Neuronal stem cell (in vitro differentiated cells): Measurements from ENCODE around the gene ZNF579.
"Not testable (repeated sequence)": the region's sequence is repeated elsewhere in the genome, so short reads cannot be mapped to it uniquely, and the experiment has no call there.

Experiments used
- DNase-seq: peaks from one replicate; pipeline ENCODE4 v3.0.0-alpha.2; 2013; ENCODE audit warnings: low spot score
- H2AFZ ChIP-seq: one replicate; pipeline ENCODE4 v1.6.1; 2013; ENCODE audit warnings: mild to moderate bottlenecking, low read length, inconsistent platforms
- H2AK5ac ChIP-seq: 2 replicates; pipeline ENCODE4 v1.6.1; 2013; ENCODE audit warnings: low read depth, mild to moderate bottlenecking, inconsistent platforms, low read length, moderate library complexity, mixed read lengths
- H2BK120ac ChIP-seq: 2 replicates; pipeline ENCODE4 v1.6.1; 2013; ENCODE audit warnings: low read depth, mild to moderate bottlenecking, inconsistent platforms, low read length, moderate library complexity, mixed read lengths
- H2BK12ac ChIP-seq: one replicate; pipeline ENCODE4 v1.6.1; 2013; ENCODE audit warnings: low read length, inconsistent platforms
- H2BK15ac ChIP-seq: 2 replicates; pipeline ENCODE4 v1.6.1; 2013; ENCODE audit warnings: mild to moderate bottlenecking, low read length, inconsistent platforms, mixed read lengths
- H2BK5ac ChIP-seq: one replicate; pipeline ENCODE4 v1.6.1; 2013; ENCODE audit warnings: inconsistent platforms, mild to moderate bottlenecking, low read length, moderate library complexity
- H3K14ac ChIP-seq: one replicate; pipeline ENCODE4 v1.6.1; 2013; ENCODE audit warnings: low read length, inconsistent platforms
- H3K18ac ChIP-seq: 2 replicates; pipeline ENCODE4 v1.6.1; 2013; ENCODE audit warnings: low read length, inconsistent platforms
- H3K23ac ChIP-seq: 2 replicates; pipeline ENCODE4 v1.6.1; 2013; ENCODE audit warnings: low read depth, mild to moderate bottlenecking, mixed read lengths, low read length, inconsistent platforms; ENCODE audit not compliant: poor library complexity
- H3K27ac ChIP-seq: replicated peaks from 3 replicates; pipeline ENCODE4 v1.5.1; 2013; ENCODE audit warnings: low read length, inconsistent platforms
- H3K27me3 ChIP-seq, 3 experiments: 2 replicates each; pipeline ENCODE4 v1.6.1; 2013; ENCODE audit warnings: low read length in 3 of 3, mild to moderate bottlenecking in 2 of 3, inconsistent platforms in 1 of 3, low read depth in 1 of 3, mixed read lengths in 1 of 3, moderate library complexity in 1 of 3; ENCODE audit not compliant: control insufficient read depth in 3 of 3, insufficient read depth in 3 of 3
- H3K36me3 ChIP-seq, 2 donors: replicated peaks in 1 of 2; 2 replicates each; pipeline ENCODE4 v1.6.1; 2013; ENCODE audit warnings: low read length in 2 of 2; ENCODE audit not compliant: control insufficient read depth in 2 of 2, insufficient read depth in 2 of 2
- H3K4ac ChIP-seq: 2 replicates; pipeline ENCODE4 v1.6.1; 2013; ENCODE audit warnings: inconsistent platforms, mild to moderate bottlenecking, low read length, moderate library complexity
- H3K4me1 ChIP-seq, 2 donors: 1 replicate in 1 of 2; 2 replicates in 1 of 2; pipeline ENCODE4 v1.6.1; 2013; ENCODE audit warnings: low read length in 2 of 2, low read depth in 1 of 2; ENCODE audit not compliant: control insufficient read depth in 2 of 2, insufficient read depth in 1 of 2
- H3K4me2 ChIP-seq: one replicate; pipeline ENCODE4 v1.6.1; 2013; ENCODE audit warnings: mild to moderate bottlenecking, low read length, inconsistent platforms; ENCODE audit not compliant: insufficient read depth, poor library complexity, severe bottlenecking
- H3K4me3 ChIP-seq, 2 donors: 2 replicates each; pipeline ENCODE4 v1.5.1; 2013; ENCODE audit warnings: low read length in 2 of 2, mild to moderate bottlenecking in 2 of 2, inconsistent platforms in 1 of 2, moderate library complexity in 1 of 2
- H3K79me1 ChIP-seq: one replicate; pipeline ENCODE4 v1.6.1; 2013; ENCODE audit warnings: low read depth, mild to moderate bottlenecking, inconsistent platforms, low read length, moderate library complexity
- H3K9ac ChIP-seq: one replicate; pipeline ENCODE4 v1.6.1; 2013; ENCODE audit warnings: mild to moderate bottlenecking, low read depth, low read length, inconsistent platforms; ENCODE audit not compliant: poor library complexity
- H3K9me3 ChIP-seq, 2 donors: replicated peaks in 1 of 2; 2 replicates each; pipeline versions ENCODE3 to v1.6.1; 2013; ENCODE audit warnings: low read length in 2 of 2, mild to moderate bottlenecking in 2 of 2, inconsistent platforms in 1 of 2, low read depth in 1 of 2, mixed read lengths in 1 of 2, moderate library complexity in 1 of 2; ENCODE audit not compliant: control insufficient read depth in 2 of 2, insufficient read depth in 1 of 2
- H4K8ac ChIP-seq: one replicate; pipeline ENCODE4 v1.6.1; 2013; ENCODE audit warnings: low read depth, mild to moderate bottlenecking, inconsistent platforms, low read length, moderate library complexity
- H4K91ac ChIP-seq: one replicate; pipeline ENCODE4 v1.6.1; 2013; ENCODE audit warnings: low read length, low read depth, mild to moderate bottlenecking, inconsistent platforms; ENCODE audit not compliant: poor library complexity
- WGBS, 2 donors: extraction: QIAGEN DNeasy Blood & Tissue Kit; methylation state at CpG; one replicate each; pipeline ENCODE4 v1.1.7; 2013; ENCODE audit warnings: missing lambda C conversion rate in 2 of 2, mixed read lengths in 1 of 2; ENCODE audit not compliant: insufficient read length in 2 of 2, insufficient replicate concordance in 1 of 2; ENCODE audit errors: extremely low coverage in 2 of 2; 5-methylcytosine and 5-hydroxymethylcytosine counted together

ZNF579 gene

GRCh38 chr19:55585658-55586339, 5.2 kb upstream of the ZNF579 start:
- no CpG with 5 or more reads among the region's 36 CpGs for WGBS, 2 donors
- Histone ChIP-seq H2AFZ (peak overlapping the region; percentile 86), H4K8ac (no peak overlapping the region), H3K18ac (peak overlapping the region; percentile 99), H3K79me1 (no peaks in the 10 kb centered on the region), H2BK120ac (peak overlapping the region; percentile 94), H2BK15ac (peak overlapping the region; percentile 94), H3K4me3 (peak overlapping the region; percentile 9 to 27), H3K36me3 (no peaks in the 10 kb centered on the region), H3K4me2 (peak overlapping the region; percentile 77), H3K27me3 (no peaks in the 10 kb centered on the region), H3K9me3 (no peaks in the 10 kb centered on the region), H2AK5ac (peak overlapping the region; percentile 79), H4K91ac (peak overlapping the region; percentile 69), H3K9ac (peak overlapping the region; percentile 81), H3K4ac (peak overlapping the region; percentile 69), H2BK5ac (peak overlapping the region; percentile 95), H3K4me1 (peaks cover 15 to 17% of the 10 kb centered on the region in 2 donors), H2BK12ac (peak overlapping the region; percentile 88), H3K14ac (peak overlapping the region; percentile 83), H3K27ac (peak overlapping the region; percentile 98), H3K23ac (peak overlapping the region; percentile 89)
- DNase-seq: peak; percentile 84

DNA sequence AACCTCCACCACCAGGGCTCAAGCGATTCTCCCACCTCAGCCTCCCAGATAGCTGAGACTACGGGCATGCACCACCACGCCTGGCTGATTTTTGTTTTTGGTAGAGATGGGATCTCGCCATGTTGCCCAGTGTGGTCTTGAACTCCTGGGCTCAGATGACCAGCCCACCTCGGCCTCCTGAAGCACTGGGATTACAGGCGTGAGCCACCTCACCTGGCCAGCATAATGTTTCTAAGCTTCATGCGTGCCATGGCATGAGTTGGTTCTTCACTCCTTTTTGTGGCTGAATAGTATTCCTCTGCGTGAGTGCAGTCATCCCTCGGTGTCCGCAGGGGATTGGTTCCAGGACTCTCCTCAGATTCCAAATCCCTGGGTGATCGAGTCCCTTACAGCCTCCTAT, 4.2 kb upstream of the ZNF579 start:
- H3K4me3 ChIP-seq: no peak overlapping the region
- H2BK120ac ChIP-seq: no peak overlapping the region
- H2AK5ac ChIP-seq: no peak overlapping the region
- no peak overlapping the region for H3K23ac ChIP-seq
- no peak for DNase-seq
- H2BK12ac ChIP-seq: no peak overlapping the region
- no peak overlapping the region for H4K8ac ChIP-seq
- H3K27me3 ChIP-seq: no peaks in the 10 kb centered on the region
- peaks cover 10 to 17% of the 10 kb centered on the region in 2 donors for H3K4me1 ChIP-seq
- no peaks in the 10 kb centered on the region for H3K36me3 ChIP-seq
- peak overlapping the region; percentile 48 for H3K18ac ChIP-seq
- H3K4me2 ChIP-seq: no peak overlapping the region
- no peak overlapping the region for H3K9ac ChIP-seq
- no peak overlapping the region for H3K4ac ChIP-seq
- H2AFZ ChIP-seq: peak overlapping the region; percentile 86
- peak overlapping the region; percentile 68 for H4K91ac ChIP-seq
- peak overlapping the region; percentile 95 for H2BK5ac ChIP-seq
- H3K79me1 ChIP-seq: peaks cover 2% of the 10 kb centered on the region
- H3K14ac ChIP-seq: no peak overlapping the region
- no CpG with 5 or more reads among the region's 11 CpGs for WGBS, 2 donors
- peak overlapping the region; percentile 52 for H2BK15ac ChIP-seq
- H3K9me3 ChIP-seq: no peaks in the 10 kb centered on the region
- peak overlapping the region; percentile 44 for H3K27ac ChIP-seq

- Histone ChIP-seq H3K79me1 (peaks cover 11% of the 10 kb centered on the region), H2BK5ac (peak overlapping the region; percentile 95), H3K4me1 (peaks cover 12 to 17% of the 10 kb centered on the region in 2 donors)
- H3K4ac ChIP-seq, DNase-seq, H3K23ac ChIP-seq, H4K8ac ChIP-seq, H4K91ac ChIP-seq, H2BK120ac ChIP-seq, H3K9ac ChIP-seq, H3K14ac ChIP-seq, H2BK15ac ChIP-seq, H2BK12ac ChIP-seq, H3K9me3 ChIP-seq, H2AFZ ChIP-seq, H3K18ac ChIP-seq, H2AK5ac ChIP-seq, H3K36me3 ChIP-seq, H3K27ac ChIP-seq, H3K4me2 ChIP-seq, H3K4me3 ChIP-seq, H3K27me3 ChIP-seq: not testable (repeated sequence)
- no CpG with 5 or more reads among the region's 8 CpGs for WGBS, 2 donors
Observed at GRCh38 chr19:55583897-55584296, 3.2 kb upstream of the ZNF579 start.

DNA sequence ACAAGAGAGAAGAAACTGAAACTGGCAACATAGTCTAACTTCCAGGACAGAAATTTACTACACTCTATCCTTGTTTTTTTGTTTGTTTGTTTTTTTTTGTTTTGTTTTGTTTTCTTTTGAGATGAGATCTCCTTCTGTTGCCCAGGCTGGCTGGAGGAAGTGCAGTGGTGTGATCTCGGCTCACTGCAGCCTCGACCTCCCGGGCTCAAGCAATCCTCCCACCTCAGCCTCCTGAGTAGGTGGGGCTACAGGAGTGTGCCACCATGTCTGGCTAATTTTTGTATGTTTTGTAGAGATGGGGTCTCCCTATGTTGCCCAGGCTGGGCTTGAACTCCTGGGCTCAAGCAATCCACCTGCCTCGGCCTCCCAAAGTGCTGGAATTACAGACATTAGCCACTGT, 1.6 kb upstream of the ZNF579 start:
- not testable (repeated sequence) for H3K23ac ChIP-seq, H3K9ac ChIP-seq, H4K8ac ChIP-seq, H3K9me3 ChIP-seq, DNase-seq, H3K4me3 ChIP-seq, H2AFZ ChIP-seq, H2BK5ac ChIP-seq, H3K27ac ChIP-seq, H3K4ac ChIP-seq, H3K4me2 ChIP-seq, H2AK5ac ChIP-seq, H3K36me3 ChIP-seq, H3K27me3 ChIP-seq, H2BK15ac ChIP-seq, H4K91ac ChIP-seq, H3K18ac ChIP-seq, H2BK120ac ChIP-seq, H2BK12ac ChIP-seq, H3K14ac ChIP-seq
- WGBS, 2 donors: no CpG with 5 or more reads among the region's 4 CpGs
- Histone ChIP-seq H3K4me1 (peaks cover 12 to 17% of the 10 kb centered on the region in 2 donors), H3K79me1 (peaks cover 14% of the 10 kb centered on the region)
